Lower leg skin (tissue), 3 donors: ENCODE data around the gene BBS1.

Experiments
- CTCF ChIP-seq, 3 donors: fragments of 450-650 bp; IDR thresholded peaks; one replicate each; pipeline ENCODE4 v1.5.1; 2016; ENCODE audit warnings: antibody characterized with exemption in 3 of 3, mild to moderate bottlenecking in 3 of 3, moderate library complexity in 2 of 3
- POLR2A ChIP-seq, 2 donors: fragments of 450-650 bp; IDR thresholded peaks; one replicate each; pipeline ENCODE4 v1.6.1; 2016 to 2017; ENCODE audit warnings: antibody characterized with exemption in 2 of 2, mild to moderate bottlenecking in 1 of 2, moderate library complexity in 1 of 2

GRCh38 chr11:66489636-66490035 is 20.8 kb upstream of the BBS1 start:
- TF ChIP-seq CTCF (IDR thresholded peaks at IDR 0.05) (no peak), POLR2A (IDR thresholded peaks at IDR 0.05) (no peak)
